GM12874 (cell line): Measurements from ENCODE around the gene PLXNC1.

Experiments used
- TF ChIP-seq, protein P1 (sequence below): IDR thresholded peaks from 2 replicates; pipeline ENCODE4 v1.5.1; 2011; ENCODE audit warnings: low read depth, mild to moderate bottlenecking, control low read depth, low read length, moderate library complexity; ENCODE audit not compliant: insufficient read depth

Gene PLXNC1

DNA sequence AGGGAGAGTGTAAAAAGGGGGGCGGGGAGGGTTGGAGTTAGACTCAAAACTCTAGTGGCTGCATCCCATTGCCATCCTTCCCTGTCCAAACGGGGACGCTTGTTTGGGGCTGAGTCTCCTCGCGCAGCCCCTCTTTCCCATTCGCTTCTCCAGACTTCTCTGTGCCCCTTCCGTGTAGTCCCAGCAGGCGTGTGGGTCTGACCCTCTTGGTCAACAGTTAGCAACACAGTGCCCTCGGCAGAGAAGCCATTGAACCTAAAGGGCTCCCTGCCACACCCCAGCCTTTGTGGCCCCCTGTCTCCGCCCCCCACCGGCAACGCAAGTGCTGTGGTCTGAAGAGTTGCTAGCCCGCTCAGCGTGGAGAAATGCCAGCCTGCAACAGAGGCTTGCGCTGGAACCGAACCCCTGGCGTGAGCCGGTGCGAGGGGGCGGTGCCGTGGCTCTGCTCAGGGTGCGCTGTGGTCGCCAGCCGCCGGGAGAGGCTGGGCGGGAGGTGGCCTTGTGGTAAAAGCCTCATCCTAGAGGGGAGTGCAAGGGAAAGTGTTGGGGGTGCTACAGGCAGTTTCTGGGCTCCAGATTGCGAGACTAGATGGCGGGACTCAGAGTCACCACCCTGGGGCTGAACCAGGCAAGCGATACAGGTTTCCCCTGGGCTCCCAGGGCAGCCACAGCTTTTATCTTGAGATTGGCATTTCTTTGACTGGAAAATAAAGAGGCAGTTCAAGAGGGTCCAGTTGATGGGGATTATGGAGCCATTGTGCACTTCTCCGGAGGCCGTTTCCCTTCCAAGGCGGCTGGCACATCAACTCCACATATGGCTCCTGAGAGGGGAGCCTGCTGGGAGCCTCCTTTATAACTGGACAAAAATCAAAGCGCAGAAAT, 2.1 kb downstream of the PLXNC1 start:
- TF ChIP-seq, protein P1, sequence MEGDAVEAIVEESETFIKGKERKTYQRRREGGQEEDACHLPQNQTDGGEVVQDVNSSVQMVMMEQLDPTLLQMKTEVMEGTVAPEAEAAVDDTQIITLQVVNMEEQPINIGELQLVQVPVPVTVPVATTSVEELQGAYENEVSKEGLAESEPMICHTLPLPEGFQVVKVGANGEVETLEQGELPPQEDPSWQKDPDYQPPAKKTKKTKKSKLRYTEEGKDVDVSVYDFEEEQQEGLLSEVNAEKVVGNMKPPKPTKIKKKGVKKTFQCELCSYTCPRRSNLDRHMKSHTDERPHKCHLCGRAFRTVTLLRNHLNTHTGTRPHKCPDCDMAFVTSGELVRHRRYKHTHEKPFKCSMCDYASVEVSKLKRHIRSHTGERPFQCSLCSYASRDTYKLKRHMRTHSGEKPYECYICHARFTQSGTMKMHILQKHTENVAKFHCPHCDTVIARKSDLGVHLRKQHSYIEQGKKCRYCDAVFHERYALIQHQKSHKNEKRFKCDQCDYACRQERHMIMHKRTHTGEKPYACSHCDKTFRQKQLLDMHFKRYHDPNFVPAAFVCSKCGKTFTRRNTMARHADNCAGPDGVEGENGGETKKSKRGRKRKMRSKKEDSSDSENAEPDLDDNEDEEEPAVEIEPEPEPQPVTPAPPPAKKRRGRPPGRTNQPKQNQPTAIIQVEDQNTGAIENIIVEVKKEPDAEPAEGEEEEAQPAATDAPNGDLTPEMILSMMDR: peak; percentile 25; the same call in 1 of the 2 replicates

DNA sequence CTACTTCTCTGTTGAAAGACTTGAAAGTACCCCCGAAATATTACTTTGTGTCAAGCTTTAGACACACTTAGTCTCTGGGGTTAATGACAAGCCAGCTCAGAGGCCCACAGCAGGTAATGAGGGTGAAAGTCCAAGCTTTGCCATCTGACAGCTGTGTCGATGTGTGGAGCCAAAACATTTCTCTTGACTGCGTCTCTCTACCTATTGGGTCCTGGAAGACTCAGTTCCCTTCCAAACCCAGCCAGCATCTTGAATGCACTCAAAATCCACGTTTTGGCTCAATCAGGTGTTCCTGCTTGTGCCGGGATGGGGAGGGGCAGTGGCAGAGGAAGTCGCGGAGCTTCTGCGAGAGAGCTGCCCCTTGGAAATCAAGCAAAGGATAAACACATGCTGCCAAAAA, 3.2 kb downstream of the PLXNC1 start:
- TF ChIP-seq, protein P1: no peak

DNA sequence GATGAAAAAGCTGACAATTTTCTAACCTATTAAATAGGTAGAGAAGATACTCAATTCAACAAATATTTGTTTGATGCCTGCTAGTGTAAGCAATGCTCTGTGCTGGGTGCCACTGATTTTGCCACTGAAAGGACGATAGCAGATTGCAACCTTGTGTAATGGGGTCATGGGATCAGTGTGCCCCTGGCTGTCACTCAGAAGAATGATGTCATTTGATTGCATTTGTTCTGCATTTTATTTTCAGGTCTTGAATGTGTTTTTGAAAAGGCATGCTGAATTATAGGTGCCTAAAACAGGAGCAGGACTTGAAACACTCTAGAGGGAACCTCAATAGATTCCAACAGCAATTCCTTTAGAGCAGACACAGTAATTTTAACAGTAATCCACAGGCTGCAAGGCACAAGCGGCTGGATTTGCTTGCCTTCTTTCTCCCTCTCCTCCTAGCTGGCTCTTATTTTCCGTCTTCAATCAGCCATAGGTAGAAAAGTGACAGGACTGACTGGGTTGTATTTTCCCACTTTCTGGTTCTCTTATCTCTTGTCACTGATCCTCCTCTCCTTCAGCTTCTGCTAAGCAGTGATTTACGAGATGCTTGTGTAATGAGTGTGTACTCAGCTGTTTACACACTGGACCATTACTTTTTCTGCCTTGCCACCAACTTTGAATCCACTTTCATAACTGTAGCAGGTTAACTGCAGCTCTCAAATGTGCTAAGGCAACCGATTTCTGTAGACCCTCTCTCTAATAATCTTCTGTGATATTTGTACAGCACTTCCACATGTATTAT, 4.1 kb downstream of the PLXNC1 start:
- TF ChIP-seq, protein P1: no peak

DNA sequence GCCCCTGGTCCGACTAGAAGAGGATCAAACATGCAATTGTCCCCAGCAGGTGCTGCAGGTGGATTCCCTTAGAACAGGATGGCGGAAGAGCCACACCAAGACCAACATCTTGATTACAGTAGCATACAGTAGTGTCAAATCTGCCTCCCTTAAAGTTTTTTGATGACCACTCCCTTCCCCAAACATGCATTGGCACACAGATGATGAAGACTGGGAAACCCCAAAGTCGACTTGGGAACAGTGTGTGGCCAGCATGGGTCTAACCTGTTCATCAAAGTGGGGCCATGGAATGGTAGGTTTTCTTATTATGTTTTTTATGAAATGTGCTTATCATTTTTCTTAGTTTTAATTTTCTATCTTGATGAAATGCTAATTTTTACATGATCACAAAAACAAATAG, 8.8 kb downstream of the PLXNC1 start:
- TF ChIP-seq, protein P1: no peak

DNA sequence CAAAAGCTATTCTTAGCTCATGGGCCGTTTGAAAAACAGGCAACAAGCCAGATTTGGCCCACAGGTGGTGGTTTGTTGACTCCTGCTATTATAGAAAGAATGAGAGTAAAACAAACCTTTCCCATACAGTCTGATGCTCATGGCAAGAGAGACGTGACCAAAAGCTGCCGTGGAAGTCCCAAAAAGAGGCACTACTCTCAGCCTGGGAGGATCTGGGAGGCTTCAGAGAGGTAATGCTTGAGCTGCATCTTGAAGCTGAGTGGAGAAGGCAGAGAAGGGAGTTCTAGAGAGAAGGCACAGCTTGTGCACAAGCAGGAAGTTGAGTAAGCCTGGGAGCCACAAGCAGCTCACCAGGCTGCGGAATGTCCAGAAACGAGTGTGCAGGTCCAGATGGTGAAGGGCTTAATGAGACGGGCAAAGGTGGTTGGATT, 9.6 kb downstream of the PLXNC1 start:
- TF ChIP-seq, protein P1: no peak

DNA sequence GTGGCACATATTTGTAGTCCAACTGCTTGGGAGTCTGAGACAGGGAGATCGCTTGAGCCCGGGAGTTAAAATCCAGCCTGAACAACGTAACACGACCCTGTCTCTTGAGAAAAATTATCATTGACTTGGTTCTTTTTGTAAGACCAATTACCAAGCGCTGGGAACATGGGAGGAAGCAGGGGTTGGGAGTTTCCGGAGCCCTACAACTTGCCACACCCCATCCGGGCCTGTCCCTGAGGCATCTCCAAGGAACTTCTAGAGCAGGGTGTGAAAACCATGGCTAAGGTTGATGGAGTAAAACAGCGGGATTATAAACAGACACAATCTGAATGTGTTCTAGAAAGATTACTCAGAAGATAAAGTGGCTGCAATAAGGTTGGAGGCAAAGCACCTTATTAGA, 10.3 kb downstream of the PLXNC1 start:
- TF ChIP-seq, protein P1: no peak

DNA sequence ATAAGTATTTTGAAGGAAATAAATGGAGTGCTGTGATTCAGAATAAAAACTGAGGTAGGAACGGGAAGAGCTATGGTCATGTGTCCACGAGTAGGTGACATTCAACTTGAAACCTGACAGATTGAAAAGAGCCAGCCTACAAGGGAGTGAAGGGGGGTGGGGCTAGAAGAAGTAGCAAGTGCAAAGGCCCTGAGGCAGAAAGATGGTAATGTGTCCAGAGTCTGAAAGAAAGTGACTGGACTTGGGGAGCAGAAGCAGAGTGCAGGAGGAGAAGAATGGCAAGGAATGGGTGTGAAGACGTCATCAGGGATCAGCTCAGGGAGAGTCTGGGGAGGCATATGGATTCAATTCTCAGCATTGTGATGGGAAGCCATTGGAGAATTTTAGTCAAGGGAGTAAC, 13.7 kb downstream of the PLXNC1 start:
- TF ChIP-seq, protein P1: no peak
